GM19240 (cell line): ENCODE results near the gene MSH4.
"Not testable (repeated sequence)": the region's sequence is repeated elsewhere in the genome, so short reads cannot be mapped to it uniquely, and the experiment has no call there.

Experiments
- DNase-seq: peaks from one replicate; pipeline ENCODE4 v3.0.0; 2011; ENCODE audit warnings: low spot score; ENCODE audit not compliant: insufficient read length

Gene MSH4

DNA sequence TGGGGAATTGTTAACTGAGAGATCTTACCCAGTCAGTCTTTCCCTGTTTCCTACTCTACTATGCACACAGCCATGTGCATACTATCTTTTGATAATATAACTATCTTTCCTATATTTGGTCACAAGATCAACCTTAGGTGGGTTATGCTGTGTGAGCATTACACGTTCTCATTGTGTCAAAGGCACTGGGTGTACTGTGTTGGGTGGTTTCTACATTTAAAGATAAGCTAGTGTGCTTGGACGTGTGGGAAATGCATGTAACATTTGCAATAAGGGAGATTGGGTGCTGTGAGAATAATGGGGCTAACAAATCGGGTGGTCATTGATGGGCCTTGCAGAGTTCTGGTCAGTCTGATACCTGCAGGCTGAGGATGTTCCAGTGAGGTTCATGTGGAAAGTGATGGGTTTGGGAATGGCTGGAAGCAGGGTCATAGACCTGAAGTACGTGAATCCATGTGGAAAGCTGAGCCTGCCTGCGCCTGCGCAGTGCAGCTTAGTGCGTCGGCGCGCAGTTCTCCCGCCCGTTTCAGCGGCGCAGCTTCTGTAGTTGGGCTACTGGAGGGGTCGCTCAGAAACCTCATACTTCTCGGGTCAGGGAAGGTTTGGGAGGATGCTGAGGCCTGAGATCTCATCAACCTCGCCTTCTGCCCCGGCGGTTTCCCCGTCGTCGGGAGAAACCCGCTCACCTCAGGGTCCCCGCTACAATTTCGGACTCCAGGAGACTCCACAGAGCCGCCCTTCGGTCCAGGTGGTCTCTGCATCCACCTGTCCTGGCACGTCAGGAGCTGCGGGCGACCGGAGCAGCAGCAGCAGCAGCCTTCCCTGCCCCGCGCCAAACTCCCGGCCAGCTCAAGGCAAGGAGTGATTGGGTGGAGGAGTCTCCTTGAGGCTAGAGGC is at the start of gene MSH4:
Gene MSH4, plus strand, starts transcription at position 507 of the 897 bp plus-strand sequence. Its CDS starts 104 bp downstream, at position 611.
- DNase-seq, result no peak

DNA sequence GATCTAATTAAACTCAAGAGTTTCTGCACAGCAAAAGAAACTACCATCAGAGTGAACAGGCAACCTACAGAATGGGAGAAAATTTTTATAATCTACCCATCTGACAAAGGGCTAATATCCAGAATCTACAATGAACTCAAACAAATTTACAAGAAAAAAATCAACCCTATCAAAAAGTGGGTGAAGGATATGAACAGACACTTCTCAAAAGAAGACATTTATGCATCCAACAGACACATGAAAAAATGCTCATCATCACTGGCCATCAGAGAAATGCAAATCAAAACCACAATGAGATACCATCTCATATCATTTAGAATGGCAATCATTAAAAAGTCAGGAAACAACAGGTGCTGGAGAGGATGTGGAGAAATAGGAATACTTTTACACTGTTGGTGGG is 39.5 kb upstream of the MSH4 start:
- DNase-seq, result not testable (repeated sequence)

DNA sequence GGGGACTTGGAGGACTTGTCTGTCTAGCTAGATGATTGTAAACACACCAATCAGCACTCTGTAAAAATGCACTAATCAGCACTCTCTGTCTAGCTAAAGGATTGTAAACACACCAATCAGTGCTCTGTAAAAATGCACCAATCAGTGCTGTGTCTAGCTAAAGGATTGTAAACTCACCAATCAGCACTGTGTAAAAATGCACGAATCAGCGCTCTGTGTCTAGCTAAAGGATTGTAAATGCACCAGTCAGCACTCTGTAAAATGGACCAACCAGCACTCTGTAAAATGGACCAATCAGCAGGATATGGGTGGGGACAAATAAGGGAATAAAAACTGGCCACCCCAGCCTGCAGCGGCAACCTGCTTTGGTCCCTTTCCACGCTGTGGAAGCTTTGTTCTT is 38.1 kb upstream of the MSH4 start:
- not testable (repeated sequence) for DNase-seq

DNA sequence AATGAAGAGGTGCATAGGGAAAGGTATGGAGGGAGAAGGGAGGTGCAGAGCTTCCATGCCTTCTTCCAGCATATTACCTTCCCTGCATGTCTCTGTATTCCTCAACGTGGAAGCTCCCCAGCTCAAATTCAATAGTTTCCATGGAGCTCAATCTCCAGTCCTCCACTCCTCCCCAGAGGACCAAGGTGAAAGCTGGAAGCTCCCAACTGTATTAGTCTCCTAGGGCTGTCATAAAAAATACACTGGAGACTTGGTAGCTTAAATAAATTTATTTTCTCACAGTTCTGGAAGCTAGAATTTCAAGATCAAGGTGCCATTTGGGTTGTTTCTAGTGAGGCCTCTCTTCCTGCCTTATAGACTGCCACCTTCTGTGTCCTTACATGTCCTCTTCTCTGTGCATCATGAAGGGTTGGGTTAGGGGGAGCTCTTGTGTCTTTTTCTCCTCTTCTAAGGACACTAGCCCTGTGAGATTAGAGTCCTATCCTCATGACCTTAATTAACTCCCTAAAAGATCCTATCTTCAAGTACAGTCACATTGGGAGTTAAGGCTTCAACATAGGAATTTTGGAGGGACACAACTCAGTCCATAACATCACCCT is 32.5 kb upstream of the MSH4 start:
- DNase-seq, result no peak

DNA sequence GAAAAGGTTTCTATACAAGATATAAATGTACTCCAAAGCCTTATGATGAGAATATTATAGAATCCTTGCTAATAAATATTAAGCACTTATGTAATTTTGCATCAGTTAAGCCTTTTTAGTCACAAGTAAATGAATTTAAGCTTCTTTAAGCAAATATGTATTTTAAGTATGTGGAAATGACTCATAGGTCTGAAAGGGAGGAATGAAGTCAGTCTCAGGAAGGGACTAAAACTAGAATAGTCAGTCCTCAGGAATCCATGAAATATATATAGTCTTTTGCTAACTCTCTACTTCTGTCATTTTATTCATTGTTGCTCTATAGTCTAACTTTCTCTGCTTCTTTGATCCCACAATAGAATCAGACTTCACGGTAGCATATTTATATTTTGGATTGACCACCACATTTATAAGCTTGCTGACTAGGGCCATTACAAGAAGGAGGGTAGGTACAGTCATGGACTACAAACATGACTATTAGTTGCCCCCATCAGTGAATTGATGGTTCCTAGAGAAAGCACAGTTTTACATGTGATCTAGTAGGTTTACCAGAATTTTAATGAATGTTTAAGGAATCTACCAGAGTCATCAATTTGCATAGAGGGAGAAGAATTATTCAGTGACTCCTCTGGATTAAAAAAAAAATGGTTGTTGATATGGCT is 30.9 kb upstream of the MSH4 start:
- DNase-seq, result no peak

DNA sequence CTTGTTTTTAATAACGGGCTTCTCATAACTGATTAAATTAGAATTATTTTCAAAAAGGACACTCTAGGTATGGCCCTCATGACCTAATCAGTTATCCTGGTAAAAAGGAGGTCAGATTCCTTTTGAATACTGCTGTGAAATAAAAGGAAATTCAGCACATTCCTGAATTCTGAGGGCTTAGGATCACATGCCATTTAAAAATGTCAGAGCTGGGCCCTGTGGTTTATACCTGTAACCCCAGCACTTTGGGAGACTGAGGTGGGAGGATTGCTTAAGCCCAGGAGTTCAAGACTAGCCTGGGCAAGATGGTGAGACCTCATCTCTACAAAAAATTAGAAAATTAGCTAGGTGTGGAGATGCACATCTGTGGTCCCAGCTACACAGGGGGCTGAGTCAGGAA is 28.7 kb upstream of the MSH4 start:
- no peak for DNase-seq

DNA sequence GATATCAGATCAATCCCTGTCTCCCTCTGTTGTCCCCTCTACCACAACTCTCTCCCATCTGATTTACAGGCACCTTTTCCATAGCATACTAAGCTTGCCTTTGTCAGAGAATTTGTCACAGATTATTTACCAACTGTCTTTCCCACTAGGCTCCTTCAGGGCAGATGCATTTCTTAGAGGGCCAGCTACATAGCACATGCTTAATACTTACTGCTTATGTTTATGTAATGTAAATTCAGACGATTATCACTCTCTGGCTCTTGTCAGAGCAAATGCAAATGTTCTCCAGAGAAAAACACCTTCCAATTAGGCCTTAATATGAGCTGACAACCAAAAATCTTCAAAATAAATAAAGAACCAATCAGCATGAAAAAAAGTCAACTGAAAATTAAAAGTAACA is 25.9 kb upstream of the MSH4 start:
- no peak for DNase-seq

DNA sequence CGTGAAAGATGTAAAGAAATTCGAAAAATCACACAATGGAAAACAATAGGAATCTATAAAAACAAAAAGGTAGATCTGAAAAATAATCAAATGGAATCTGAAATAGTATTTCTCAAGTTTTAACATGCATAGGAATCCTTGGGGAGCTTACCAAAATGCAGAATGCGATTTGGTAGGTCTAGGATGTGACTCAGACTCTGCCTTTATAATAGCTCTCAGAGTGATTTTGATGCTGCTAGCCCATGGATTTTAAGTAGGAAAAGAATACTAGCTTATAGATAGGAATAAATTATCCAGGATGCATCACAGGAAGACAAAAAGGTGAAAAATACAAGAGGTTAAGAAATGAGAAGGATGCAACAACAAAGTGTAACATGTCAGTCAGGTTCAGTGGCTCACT is 24.7 kb upstream of the MSH4 start:
- no peak for DNase-seq

DNA sequence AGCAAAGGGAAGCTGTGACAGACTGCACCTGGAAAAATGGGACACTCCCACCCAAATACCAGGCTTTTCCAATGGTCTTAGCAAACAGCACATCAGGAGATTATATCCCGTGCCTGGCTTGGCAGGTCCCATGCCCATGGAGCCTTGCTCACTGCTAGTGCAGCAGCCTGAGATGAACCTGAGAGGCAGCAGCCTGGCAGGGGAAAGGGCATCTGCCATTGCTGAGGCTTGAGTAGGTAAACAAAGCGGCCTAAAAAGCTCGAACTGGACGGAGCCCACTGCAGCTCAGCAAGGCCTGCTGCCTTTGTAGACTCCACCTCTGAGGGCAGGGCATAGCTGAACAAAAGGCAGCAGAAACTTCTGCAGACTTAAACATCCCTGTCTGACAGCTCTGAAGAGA is 18.9 kb upstream of the MSH4 start:
- not testable (repeated sequence) for DNase-seq

DNA sequence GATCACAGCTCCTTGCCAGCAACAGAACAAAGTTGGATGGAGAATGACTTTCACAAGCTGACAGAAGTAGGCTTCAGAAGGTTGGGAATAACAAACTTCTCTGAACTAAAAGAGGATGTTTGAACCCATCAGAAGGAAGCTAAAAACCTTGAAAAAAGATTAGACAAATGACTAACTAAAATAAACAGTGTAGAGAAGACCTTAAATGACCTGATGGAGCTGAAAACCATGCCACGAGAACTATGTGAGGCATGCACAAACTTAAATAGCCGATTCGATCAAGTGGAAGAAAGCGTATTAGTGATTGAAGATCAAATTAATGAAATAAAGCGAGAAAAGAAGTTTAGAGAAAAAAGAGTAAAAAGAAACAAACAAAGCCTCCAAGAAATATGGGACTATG is 18.0 kb upstream of the MSH4 start:
- not testable (repeated sequence) for DNase-seq

DNA sequence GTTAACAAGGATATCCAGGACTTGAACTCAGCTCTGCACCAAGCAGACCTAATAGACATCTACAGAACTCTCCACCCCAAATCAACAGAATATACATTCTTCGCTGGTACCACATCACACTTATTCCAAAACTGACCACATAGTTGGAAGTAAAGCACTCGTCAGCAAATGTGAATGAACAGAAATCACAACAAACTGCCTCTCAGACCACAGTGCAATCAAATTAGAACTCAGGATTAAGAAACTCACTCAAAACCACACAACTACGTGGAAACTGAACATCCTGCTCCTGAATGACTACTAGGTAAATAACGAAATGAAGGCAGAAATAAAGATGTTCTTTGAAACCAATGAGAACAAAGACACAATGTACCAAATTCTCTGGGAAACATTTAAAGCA is 16.5 kb upstream of the MSH4 start:
- not testable (repeated sequence) for DNase-seq

DNA sequence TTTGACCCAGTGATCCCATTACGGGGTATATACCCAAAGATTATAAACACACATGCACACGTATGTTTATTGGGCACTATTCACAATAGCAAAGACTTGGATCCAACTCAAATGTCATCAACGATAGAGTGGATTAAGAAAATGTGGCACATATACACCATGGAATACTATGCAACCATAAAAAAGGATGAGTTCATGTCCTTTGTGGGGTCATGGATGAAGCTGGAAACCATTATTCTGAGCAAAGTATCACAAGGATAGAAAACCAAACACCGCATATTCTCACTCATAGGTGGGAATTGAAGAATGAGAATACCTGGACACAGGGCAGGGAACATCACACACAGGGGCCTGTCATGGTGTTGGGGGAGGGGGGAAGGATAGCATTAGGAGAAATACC is 12.8 kb upstream of the MSH4 start:
- not testable (repeated sequence) for DNase-seq

DNA sequence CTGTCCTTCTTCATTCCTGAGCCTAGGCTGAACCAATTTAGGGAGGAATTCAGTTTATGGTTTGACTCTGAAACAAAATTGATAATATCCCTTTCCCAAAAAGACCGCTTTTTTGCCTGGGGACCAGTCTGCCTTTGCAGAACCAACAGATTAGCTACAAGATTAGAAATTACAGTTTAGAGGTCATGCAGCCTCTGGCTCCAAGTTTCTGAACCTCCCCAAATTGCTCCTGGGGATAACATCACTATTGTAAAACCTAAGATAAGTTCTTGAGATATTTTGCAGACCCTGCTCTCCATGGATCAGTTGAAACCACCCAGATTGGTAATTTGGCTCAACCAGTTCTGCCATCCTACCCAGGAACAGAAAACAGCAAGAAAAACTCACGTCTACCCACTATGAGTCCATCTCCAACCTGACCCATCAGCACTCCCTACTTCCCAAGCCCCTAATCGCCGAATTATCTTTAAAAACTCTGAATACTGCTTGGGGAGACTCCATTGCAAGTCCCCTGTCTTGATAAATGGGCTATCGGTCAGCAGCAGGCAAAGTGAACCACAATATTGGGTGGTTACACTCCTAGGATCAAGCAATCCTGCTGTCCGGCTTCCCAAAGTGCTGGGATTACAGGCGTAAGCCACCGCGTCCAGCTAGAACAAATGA is 11.2 kb upstream of the MSH4 start:
- no peak for DNase-seq

DNA sequence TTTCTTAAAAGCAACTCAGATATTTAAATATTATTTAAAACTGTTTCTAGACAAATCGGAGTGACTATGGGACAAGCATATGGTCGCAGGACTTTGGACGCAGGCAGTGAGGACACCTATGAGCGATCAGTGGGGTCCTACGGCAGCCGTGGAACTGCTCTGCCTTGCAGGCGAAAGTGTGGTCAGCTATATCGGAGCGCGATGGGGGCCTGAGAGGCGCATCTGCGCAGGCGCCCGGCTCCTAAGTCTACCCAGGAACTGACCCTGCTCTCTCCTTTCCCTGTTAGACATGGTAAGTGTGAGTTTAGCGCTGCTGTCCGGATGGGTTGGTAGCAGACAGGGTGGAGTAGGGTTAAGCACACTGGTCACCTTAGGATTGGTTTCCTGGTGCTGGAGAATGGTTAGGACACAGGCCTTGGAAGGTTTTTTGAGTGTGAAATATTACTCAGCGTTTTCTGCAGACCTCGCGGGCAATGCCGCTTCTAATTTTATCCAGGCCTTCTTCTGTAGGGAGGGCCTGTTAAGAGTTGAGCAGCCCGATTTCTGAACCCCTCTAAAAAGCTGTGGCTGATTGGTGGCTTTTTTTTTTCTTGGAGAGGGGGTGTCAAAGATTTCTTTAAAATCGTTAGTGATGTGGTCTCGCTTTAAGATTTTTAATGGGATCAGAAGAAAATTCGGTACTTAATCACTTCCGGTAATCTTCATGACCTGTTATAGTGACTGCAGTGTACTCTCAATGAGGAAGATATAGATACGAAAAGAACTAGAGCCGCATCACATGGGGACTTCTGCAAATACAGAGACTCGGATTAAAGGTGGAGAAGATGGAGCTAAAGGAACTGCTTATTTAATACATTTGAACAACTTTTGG is 10.5 kb upstream of the MSH4 start, which contains the start of gene RABGGTB:
Gene RABGGTB, plus strand, starts transcription at position 274 of the 871 bp plus-strand sequence. Its CDS starts 16 bp downstream, at position 290.
- peak; percentile 61 for DNase-seq

DNA sequence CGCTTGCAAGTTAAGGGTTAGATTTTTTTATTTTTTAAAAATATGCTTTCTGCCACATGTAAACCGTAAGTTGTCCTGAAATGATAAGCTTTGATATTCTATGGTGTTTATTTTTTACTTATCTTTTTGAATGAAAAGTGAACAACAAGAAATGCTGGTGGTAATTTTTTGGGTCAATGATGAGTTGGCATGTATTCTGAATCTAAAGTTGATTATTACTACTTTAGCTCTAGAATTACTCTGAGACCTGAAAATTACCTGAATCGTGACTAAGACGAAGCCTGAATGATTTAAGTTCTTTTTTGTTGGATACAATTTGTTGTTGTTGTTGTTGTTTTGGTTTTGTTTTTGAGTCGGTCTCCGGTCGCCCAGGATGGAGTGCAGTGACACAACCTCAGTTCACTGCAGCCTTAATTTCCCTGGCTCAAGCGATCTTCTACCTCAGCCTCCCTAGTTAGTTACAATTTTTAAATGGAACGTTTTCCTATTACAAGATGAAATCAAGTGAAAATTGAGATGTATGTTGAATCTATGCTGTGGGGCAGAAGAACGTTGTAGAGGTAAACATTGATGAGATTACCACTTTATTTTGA is 9.7 kb upstream of the MSH4 start:
- no peak for DNase-seq

DNA sequence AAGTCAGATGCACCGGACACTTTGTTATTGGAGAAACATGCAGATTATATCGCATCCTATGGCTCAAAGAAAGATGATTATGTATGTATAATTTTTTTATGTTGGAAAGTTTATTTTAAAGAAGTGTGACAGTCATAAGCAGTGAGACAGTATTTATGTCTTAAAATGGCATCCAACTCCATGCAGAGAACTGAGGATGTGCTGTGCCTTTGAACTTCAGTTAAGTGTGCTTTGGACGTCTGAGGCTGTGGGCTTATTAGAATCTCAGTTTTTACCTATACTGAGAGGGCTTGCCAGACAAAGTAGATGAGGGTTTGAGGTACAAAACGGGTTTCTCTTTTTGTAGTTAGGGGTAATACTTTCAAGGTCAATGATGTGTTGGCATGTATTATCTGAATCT is 9.2 kb upstream of the MSH4 start:
- DNase-seq, result no peak

DNA sequence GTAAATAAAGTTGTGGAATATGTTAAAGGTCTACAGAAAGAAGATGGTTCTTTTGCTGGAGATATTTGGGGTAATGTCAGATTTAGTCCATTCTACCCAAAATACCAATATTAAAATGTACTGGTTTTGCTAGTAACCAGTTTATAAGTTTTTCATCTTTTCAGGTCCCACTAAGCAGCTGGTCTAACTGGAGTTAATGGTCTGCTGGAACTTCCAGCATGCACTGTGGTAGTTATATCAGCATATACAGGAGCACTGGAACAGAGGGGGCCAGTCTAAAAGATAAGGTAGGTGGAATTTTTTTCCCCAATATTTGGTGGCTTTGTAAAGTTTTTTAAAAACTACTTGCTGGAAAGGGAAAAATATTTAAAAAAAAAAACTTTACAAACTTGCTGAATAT is 6.7 kb upstream of the MSH4 start:
- no peak for DNase-seq

DNA sequence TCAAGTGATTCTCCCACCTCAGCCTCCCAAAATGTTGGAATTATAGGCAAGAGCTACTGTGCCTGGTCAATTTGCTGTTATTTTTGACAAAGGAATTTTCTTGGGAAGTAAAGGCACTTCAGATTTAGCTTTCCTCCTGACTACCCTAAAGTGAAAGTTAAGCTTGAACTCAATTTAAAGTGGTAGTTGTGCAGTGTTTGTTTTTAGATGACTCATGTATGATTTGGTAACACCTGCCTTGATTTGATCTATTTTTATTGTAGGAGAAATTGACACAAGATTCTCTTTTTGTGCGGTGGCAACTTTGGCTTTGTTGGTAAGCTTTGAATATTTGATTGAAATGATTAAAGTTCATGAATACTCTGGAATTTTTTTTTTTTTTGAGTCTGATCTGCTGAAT is 5.7 kb upstream of the MSH4 start:
- DNase-seq, result no peak

DNA sequence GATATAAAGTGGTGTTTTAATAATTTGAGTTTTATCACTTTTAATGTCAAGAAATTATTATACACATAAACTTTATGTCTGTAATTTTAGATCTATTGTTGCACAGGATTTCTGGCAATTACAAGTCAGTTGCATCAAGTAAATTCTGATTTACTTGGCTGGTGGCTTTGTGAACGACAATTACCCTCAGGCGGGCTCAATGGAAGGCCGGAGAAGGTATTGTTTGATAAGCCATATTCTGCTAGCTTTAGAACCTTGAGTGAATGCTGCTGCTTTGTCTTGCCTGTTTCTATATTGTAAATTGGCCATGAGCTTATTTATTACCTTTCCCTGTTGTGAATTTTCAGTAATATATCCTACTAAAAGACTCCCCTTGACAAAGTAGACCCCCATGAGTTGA is 4.6 kb upstream of the MSH4 start:
- no peak for DNase-seq

DNA sequence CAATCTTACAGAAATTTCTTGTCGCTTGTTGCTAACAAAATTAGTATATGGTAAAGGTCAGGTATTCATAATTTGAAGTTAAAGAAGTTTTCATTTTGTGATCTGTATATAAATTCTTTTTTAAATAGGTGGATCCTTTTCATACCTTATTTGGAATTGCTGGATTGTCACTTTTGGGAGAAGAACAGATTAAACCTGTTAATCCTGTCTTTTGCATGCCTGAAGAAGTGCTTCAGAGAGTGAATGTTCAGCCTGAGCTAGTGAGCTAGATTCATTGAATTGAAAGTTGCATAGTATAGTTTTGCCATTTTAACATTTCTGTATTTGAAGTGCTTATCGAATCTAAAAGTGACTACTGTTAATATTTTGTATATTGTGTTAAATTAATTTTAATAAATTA is 2.3 kb upstream of the MSH4 start:
- DNase-seq, result no peak
